NCI-H82 (cell line): ENCODE data around the gene SERPING1.
A peak's percentile ranks its signal among the peaks of the same experiment; 100 is the strongest.

Source experiments
- DNase-seq: peaks from one replicate; lab custom pipeline; 2025; lab: John Stamatoyannopoulos, UW

The SERPING1 gene

GRCh38 chr11:57638005-57638781, 40.7 kb downstream of the SERPING1 start:
- DNase-seq, result peak; percentile 91

GRCh38 chr11:57638811-57639320, 41.4 kb downstream of the SERPING1 start:
- DNase-seq, result peak; percentile 47

GRCh38 chr11:57639321-57640067, 42.0 kb downstream of the SERPING1 start:
- peak; percentile 92 for DNase-seq

- peak; percentile 45 for DNase-seq
These were observed 42.7 kb downstream of the SERPING1 start for GRCh38 chr11:57640068-57640800.

- DNase-seq, result peak; percentile 84
These were observed 43.7 kb downstream of the SERPING1 start for GRCh38 chr11:57641011-57641807.

- peak; percentile 40 for DNase-seq
These were observed 46.3 kb downstream of the SERPING1 start for GRCh38 chr11:57643802-57644201.

- peak; percentile 86 for DNase-seq
These were observed 47.5 kb downstream of the SERPING1 start for GRCh38 chr11:57644748-57645688.

- no peak for DNase-seq
These were observed 48.2 kb downstream of the SERPING1 start for GRCh38 chr11:57645689-57646085.

- DNase-seq, result no peak
These were observed 48.8 kb downstream of the SERPING1 start for GRCh38 chr11:57646194-57646798.

GRCh38 chr11:57646799-57647303, 49.4 kb downstream of the SERPING1 start:
- peak; percentile 25 for DNase-seq

GRCh38 chr11:57647372-57647771, 49.9 kb downstream of the SERPING1 start:
- no peak for DNase-seq

GRCh38 chr11:57647960-57648800, 50.7 kb downstream of the SERPING1 start:
- peak; percentile 31 for DNase-seq

- DNase-seq, result peak; percentile 31
These were observed 51.6 kb downstream of the SERPING1 start for GRCh38 chr11:57648801-57649735.

- DNase-seq, result peak; percentile 51
These were observed 52.6 kb downstream of the SERPING1 start, which contains the start of gene YPEL4 for GRCh38 chr11:57649826-57650738. Gene YPEL4, minus strand, starts transcription at chr11:57649912. Its CDS starts 2,805 bp downstream, at chr11:57647107.

- no peak for DNase-seq
These were observed 53.2 kb downstream of the SERPING1 start for GRCh38 chr11:57650739-57651090.

- DNase-seq, result no peak
These were observed 53.9 kb downstream of the SERPING1 start for GRCh38 chr11:57651408-57651807.
